NCI-H128 (cell line): ENCODE results near the gene MUS81.
"Not testable (repeated sequence)": the region's sequence is repeated elsewhere in the genome, so short reads cannot be mapped to it uniquely, and the experiment has no call there.

Experiments
- DNase-seq: peaks from one replicate; lab custom pipeline; 2025; ENCODE audit not compliant: unreplicated experiment; lab: John Stamatoyannopoulos, UW

The MUS81 gene, protein sequence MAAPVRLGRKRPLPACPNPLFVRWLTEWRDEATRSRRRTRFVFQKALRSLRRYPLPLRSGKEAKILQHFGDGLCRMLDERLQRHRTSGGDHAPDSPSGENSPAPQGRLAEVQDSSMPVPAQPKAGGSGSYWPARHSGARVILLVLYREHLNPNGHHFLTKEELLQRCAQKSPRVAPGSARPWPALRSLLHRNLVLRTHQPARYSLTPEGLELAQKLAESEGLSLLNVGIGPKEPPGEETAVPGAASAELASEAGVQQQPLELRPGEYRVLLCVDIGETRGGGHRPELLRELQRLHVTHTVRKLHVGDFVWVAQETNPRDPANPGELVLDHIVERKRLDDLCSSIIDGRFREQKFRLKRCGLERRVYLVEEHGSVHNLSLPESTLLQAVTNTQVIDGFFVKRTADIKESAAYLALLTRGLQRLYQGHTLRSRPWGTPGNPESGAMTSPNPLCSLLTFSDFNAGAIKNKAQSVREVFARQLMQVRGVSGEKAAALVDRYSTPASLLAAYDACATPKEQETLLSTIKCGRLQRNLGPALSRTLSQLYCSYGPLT

DNA sequence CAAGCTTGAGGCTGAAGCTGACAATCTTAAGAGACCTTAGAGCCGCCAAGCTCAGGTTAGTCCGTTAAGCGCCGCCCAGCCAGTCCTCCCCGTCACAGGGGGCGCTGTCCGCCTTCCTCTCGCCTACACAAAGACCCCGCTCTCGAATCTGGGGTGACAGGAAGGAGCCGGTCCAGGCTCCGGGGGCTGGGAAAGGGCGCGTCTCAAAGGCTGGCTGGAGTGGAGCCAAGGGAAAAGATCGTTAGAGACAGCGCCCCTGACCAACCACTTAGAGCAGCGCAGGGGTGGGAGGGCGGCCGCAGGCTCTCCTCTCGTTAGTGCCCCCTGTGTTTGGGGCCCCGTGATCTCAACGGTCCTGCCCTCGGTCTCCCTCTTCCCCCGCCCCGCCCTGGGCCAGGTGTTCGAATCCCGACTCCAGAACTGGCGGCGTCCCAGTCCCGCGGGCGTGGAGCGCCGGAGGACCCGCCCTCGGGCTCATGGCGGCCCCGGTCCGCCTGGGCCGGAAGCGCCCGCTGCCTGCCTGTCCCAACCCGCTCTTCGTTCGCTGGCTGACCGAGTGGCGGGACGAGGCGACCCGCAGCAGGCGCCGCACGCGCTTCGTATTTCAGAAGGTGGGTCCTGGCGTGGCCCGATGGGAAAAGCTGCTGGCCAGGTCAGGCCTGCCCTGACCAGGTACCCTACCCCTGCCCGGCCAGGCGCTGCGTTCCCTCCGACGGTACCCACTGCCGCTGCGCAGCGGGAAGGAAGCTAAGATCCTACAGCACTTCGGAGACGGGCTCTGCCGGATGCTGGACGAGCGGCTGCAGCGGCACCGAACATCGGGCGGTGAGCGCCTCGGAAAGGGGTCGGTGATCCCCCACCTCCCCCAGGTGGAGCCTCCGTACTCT lies at the start of gene MUS81:
MUS81 (plus strand) TSS at position 156 of the 887 bp plus-strand sequence; CDS start at position 477, 321 bp downstream.
- peak; percentile 96 for DNase-seq

DNA sequence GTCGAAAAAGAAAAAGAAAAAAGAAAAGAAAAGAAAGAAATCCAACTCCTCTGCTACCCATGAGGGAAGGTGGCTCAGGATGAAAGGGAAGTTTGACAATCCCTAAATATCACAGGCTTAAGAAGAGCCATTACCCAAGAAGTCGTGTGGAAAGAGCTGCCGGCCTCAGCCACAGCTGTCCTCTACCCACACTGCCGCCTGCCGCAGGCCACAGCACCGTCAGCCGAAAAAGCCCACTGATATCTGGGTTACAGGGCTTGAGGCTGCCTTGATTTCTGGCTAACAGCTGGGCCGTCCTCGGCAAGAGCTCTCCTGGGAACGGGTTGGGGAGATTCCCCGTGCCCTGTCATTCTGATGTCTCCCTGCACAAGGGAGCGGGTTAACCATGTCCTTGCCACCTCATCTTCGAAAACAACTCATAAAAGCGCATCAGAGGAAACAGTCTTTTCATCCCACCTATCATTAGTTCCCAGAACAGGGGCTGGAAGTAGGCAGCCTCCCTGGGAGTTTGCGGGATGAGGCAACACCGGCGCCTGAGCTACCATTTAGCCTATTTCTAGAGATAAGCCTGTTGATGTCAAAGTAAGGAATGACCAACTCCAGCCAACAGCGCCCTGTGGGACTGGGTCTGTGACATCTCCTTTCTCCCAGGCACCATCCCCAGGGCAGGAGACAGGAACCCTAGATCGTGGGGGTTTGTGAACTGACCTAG lies 48.3 kb upstream of the MUS81 start:
- no peak for DNase-seq

DNA sequence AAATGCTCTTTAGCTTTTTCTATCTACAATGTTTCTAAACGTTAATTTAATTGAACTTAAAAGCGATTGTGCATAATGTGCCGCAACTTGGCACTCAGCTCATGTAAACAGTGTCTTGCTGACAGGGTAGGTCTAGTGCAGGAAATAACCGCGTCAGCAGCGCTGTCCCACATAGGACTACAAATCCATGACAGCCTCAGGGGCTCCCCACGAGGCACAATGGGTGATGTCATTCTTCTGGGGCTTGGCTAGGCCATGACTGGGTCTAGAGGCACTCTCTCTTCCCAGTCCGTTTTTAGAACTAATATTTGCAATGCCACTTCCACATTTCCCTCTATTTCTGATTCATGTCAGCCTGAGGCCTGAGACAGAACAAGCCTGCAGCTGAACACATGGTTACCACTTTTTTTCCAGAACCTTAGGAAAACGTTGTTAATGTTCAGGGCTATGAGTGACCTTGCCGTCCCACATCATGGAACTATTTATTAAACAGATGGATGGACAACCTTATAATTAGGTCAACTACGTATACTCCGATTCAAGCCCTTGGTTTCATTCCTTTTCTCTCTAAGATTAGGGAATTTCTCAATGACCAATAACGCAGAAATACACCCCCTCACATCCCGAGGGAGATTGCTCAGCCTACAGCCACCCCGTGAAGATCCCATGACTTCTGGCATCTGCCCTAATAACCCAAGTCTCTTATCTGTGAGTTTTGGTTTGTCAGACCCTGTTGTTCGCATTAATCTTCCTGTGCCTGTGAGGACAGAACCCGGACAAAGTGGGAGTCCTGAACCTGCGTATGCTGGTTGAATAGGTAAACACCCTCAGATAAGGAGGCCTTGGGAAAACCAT lies 45.9 kb upstream of the MUS81 start:
- DNase-seq = no peak

DNA sequence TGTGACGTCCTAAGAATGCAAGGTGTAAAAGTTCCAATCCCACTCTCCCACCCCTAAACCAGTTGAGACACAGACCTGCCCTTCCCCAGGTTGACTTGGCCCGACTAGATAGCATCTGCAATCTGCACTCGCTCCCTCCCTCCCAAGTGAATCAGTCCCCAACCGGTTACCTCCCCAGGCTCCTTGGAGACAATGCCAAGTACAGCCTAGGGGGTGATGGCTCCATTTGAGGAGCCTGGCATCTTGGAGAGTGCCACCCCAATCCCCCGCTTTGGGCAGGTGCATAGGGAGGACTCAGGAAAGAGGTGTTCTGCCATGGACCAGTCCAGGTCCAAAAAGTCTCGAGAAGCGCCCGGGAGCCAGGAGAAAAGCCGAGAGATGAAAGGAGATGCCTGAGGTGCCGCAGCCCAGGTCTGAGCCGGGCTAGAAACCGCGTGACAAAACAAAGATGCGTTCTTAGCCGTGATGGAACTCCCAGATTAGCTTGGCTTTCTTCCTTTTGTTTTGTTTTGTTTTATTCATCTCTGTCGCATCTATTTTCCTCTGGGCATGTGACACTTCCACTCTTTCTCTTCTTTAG lies 45.2 kb upstream of the MUS81 start:
- no peak for DNase-seq

DNA sequence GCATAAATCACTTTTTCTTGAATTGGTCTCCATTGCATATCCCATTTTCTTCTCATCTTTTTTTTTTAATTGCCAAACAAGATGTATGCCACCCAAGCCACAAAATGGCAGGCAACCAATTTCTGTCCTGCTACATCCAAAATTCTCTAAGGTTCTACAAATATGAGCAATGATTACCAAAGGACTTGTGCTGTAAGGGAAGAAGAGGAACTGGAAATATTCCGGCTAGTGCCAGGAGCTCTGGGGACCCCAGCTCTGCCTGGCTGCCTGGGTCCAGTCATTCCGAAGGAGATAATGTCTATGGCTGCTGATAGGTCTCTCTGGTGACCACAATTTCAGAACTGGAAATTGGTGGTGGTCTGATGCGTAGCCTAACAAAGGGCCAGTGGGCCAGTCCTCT lies 43.5 kb upstream of the MUS81 start:
- no peak for DNase-seq

DNA sequence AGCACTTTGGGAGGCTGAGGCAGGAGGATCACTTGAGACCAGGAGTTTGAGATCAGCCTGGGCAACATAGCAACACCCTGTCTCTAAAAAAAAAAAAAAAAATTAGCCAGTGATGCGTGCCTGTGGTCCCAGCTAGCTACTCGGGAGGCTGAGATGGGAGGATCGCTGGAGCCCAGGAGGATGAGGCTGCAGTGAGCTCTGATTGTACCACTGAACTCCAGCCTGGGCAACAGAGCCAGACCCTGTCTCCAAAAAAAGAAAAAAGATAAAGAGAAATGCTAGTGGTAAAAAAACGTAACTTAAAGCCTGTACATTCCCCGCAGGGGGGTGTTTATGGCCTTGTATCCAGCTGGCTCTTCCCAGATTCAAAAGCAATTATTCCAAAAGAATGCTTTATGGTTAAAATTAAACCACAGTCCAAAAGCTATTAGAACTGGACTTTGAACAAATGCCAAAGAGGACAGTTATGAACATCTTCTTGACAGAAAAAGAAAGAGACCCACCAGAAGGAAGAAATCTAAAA lies 42.9 kb upstream of the MUS81 start:
- no peak for DNase-seq

DNA sequence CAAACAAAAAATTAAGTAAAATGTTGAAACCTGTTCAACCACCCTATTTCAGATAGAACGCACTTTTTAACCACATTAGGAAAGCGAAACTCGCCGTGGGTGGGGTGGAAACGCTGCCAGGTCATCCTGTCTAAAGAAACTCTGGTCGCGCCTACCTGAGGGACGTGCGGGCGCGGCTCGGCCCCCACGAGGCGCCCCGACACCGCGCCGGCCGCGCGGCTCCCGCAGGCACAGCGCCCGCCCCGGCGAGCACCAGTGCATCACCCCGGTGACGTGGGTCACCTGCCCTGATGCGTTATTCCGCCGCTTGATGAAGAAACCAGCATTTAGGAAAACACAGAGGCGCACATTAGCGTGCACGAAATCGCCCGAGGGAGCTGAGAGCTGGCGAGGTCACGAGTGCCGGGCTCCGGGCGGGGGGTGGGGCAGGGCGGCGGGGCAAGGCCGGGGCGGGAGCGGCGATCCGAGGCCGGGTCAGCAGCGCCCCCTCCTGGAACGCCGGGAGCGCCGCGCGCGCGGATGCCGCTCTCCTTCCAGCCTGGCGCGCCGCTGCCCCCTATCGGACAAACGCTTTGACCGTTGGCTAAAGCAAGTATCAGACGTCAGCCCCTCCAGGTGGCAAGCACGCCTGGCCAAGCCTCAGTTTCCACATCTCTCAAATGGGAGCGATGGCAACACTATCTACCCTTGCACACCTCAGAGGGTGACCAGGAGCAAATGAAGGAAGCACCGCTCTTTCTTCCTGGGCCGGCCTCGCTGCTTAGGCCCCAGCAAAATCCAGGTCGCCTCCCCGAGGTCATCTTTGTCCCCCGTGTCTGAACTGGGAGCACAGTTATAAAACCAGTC lies 42.2 kb upstream of the MUS81 start:
- peak; percentile 81 for DNase-seq

DNA sequence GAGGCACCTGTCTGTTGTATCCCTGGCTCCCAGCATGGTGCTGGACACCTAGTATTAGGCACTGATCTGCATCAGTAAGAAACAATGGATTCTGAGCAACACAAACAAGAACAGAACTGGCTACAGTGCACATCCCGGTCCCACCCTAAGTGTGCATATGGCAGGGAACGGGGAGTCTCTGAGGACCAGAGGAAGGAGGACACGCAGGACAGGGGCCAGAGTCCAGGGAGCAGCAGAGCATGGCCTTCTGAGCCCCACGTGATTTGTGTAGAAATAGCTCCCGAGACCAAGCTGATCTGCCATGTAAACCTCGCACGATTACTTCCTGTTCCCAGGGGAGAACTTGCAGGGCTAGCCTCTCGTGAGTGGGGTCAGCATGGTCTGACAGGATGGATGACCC lies 39.1 kb upstream of the MUS81 start:
- DNase-seq = no peak

DNA sequence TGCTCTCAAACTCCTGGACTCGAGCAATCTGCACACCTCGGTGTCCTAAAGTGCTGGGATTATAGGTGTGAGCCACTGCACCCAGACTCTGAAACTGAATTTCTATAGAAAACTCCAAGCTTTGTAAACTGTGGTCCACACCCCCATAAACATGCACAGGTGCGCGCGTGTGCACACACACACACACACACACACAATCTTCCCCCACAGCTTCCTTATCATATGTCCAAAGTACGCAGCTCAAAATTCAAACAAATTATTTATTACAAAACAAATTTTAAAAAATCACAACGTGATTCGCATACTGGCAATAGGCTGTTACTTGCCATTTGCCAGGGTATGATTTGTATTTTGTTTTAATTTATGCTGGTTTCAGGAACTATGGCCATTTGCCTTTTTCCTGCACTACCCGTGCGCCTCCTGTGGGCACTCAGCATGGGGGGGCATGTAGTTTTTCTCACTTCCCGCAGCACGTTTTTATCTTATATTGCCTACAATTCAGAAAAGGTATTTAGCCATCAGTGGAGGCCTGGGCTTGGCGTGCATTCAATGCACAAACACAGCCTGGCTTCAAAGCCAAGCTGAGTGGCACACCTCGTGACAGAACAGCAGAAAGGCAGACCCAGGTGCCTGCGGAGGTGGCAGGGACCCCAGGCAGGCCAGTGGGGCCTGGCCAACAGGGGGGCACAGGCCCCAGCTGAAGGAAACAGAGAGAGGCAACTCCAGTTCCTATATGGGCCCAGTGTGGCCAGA lies 37.3 kb upstream of the MUS81 start:
- DNase-seq = no peak

DNA sequence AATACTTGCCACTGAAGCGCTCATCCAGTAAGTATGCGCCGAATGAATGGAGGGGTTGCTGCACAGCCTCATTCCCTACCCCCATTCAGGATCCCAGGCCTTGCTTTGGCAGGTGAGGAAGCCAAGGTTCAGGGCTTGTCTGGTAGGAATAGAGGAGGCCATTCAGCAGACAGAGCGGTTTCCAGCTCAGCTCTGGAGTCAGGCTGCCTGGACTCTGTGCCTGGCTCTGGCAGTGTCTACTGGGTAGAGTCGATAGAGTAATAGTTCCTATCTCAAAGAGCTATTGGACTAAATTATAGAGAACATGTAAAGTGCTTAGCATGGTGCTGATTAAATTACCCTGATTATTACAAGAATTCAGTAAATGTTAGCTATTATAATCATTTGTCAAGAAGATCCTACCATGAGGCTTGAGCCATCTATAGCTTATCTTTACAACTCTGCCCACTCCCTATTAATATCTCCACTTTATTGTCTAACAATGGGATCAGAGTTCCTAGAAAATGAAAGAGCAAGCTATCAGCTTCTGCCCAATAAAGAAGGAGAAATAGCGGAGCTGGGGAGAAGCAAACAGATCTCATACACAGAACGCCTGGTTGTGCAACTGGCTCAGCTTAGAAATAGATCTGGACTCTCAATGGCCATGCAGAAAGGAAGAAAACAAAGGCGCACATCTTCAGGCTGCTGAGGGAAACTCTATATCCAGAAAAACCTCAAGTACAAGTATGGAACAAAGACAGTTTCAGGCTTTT lies 33.1 kb upstream of the MUS81 start:
- DNase-seq = no peak

DNA sequence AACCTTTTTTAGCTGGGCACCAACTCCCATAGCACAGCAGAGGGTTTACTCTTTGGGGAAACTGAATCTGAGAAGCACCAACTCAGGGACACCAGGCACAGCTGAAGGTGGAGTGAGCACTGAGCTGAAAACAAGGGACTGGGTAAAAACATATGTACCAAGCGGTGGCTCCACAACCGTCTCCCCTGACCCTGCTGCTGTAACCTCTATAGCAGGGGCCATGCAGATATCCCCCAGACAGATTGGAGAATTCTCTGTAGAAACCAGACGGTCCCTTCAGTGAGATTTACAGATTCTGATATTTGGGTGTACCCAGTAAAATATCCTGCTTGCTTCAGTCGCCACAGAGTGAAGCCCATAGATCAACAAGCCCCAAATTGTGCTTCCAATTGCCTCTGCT lies 30.8 kb upstream of the MUS81 start:
- DNase-seq = no peak

DNA sequence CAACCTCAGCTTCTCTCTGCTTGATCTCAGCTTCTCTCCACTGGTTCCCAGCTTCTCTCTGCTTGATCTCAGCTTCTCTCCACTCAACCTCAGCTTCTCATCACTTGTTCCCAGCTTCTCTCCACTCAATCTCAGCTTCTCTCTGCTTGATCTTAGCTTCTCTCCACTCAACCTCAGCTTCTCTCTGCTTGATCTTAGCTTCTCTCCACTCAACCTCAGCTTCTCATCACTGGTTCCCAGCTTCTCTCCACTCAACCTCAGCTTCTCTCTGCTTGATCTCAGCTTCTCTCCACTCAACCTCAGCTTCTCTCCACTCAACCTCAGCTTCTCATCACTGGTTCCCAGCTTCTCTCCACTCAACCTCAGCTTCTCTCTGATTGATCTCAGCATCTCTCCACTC lies 28.0 kb upstream of the MUS81 start:
- not testable (repeated sequence) for DNase-seq

DNA sequence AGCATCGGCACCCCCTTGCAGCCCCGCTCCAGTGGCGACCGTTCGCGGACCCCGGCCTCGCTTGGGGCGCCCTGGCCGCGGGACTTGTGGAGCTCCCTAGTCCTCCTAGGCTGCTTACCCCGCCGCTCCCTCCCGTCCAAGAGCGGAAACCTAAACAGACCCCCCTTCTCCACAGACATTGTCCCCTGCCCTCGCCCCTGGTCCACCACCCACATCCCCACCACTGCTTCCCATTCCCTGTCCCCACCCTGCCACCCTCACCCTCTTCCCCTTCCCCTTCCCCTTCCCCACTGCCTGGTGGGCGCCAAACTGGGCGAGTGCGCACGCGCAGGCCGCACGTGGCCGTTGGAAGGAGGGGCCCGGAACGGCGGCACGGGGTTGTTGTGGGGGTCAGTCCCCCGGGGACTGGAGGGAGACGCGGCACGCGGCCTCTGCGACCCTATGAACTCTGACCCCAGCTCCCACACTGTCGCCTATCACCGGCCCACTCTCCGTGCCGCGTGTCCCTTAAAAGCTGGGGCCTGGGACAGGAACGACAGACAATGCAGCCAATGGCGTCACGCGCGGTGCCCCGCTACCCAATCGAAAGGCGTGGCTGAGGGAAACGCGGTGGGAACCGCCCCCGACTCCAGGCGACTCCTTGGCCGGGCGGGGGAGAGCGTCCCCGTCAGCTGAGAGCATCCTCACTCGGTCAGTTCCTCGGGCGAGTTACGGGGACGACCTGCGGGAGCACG lies 26.8 kb upstream of the MUS81 start, which contains the start of gene SNX32:
SNX32 (plus strand) TSS at position 667 of the 734 bp plus-strand sequence. CDS start 103 bp downstream, outside the sequence.
- peak; percentile 86 for DNase-seq

DNA sequence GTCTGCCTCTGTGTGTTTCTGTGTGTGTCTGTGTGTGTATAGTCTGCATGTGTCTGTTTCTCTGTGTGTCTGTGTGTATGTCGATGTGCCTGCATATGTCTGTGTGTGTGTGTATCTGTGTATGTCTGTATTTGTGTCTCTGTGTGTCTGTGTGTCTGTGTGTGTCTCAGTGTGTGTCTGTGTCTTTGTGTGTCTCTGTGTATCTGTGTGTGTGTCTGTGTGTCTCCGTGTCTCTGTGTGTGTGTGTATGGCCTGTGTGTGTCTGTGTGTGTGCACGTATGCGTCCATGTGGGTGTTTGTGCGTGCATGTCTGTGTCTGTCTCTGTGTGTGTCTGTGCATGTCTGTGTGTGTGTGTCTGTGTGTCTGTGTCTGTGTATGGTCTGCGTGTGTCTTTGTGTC lies 26.0 kb upstream of the MUS81 start:
- no peak for DNase-seq

DNA sequence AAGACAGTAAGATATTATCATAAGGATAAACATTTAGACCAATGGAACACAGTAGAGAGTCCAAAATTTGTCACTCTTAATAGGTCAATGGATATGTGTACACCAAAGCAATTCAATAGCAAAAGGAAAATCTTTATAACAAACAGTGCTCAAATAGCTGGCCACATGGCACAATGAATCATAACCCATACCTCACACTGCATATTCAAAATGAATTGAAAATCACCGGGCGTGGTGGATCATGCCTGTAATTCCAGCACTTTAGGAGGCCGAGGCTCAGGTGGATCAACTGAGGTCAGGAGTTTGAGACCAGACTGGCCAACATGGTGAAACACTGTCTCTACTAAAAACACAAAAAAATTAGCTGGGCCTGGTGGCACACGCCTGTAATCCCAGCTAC lies 18.1 kb upstream of the MUS81 start:
- no peak for DNase-seq

DNA sequence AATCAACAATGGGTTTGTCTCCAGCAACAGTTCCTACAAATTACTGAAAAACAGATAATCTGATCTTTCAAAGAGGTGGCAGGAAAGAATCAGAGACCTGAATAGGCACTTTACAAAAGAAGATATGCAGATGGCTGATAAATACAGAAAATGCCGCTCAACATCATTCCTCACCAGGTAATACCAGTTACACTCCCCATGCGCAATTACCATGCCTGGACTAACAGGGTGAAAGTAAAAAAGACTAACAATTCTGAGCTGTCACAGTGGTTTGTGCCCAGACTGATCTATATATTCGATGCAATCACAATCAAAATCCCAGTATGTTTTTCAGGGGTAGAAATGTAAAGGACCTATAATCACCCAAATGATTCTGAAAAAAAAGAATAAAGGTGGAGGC lies 16.4 kb upstream of the MUS81 start:
- no peak for DNase-seq
